PC-9 (cell line): ENCODE measurements around the gene RAD51D. TPM values are rescaled to one million over a fixed set of nuclear protein-coding genes. Genes with fewer than 3 reads are reported as not detected.

Experiments used
- BruUV-seq: library from RNA; stranded (reverse); fragments of 400-500 nt; replicated peaks from 2 replicates; lab custom pipeline; 2021; lab: Mats Ljungman, UMichigan
- CTCF ChIA-PET: fragments of 300-600 bp; sonication (Branson Sonifier 250); formaldehyde crosslinking; loops from one replicate; lab custom pipeline; 2022; ENCODE audit warnings: antibody characterized with exemption; lab: Charles Lee
- POLR2A ChIA-PET: fragments of 300-600 bp; sonication (Branson Sonifier 250); formaldehyde crosslinking; loops from one replicate; lab custom pipeline; 2022; ENCODE audit warnings: antibody characterized with exemption; ENCODE audit not compliant: unreplicated experiment; lab: Charles Lee
- DNase-seq, 2 experiments: peaks; one replicate each; pipeline versions ENCODE4 v3.0.0 to v3.0.0-alpha.2; 2015 to 2022; ENCODE audit warnings: mixed read lengths in 1 of 2
- H2AFZ ChIP-seq: fragments of 200-600 bp; sonication (generic); 2 replicates; pipeline ENCODE4 v1.8.1; 2017; ENCODE audit warnings: antibody characterized with exemption
- H3F3A ChIP-seq: fragments of 200-600 bp; sonication (generic); 2 replicates; pipeline ENCODE4 v1.8.1; 2017; ENCODE audit warnings: antibody characterized with exemption, mild to moderate bottlenecking, low read depth; ENCODE audit not compliant: insufficient read depth
- H3K27ac ChIP-seq: fragments of 200-600 bp; sonication (generic); 2 replicates; pipeline ENCODE4 v1.6.1; 2016; ENCODE audit warnings: mixed run types
- H3K27me3 ChIP-seq: fragments of 200-600 bp; sonication (generic); 2 replicates; pipeline ENCODE4 v1.6.1; 2016; ENCODE audit warnings: low read depth, mixed run types; ENCODE audit not compliant: insufficient read depth
- H3K36me3 ChIP-seq: fragments of 200-600 bp; sonication (generic); 2 replicates; pipeline ENCODE4 v1.6.1; 2016; ENCODE audit warnings: low read depth, mixed run types
- H3K4me1 ChIP-seq: fragments of 200-600 bp; sonication (generic); replicated peaks from 2 replicates; pipeline ENCODE4 v1.6.1; 2016; ENCODE audit warnings: mixed run types; ENCODE audit not compliant: insufficient read depth
- H3K4me2 ChIP-seq: fragments of 200-600 bp; sonication (generic); 2 replicates; pipeline ENCODE4 v1.6.1; 2017; ENCODE audit warnings: mixed run types
- H3K4me3 ChIP-seq: fragments of 200-600 bp; sonication (generic); 2 replicates; pipeline ENCODE4 v1.6.1; 2016; ENCODE audit warnings: mixed run types
- H3K79me2 ChIP-seq: fragments of 200-600 bp; sonication (generic); 2 replicates; pipeline ENCODE4 v1.6.1; 2017; ENCODE audit warnings: low read depth, mixed run types
- H3K9me2 ChIP-seq: fragments of 200-600 bp; sonication (generic); 2 replicates; pipeline ENCODE4 v1.8.1; 2017; ENCODE audit warnings: mild to moderate bottlenecking; ENCODE audit not compliant: insufficient read depth
- H3K9me3 ChIP-seq: fragments of 200-600 bp; sonication (generic); 2 replicates; pipeline ENCODE4 v1.8.1; 2016; ENCODE audit warnings: low read depth; ENCODE audit not compliant: insufficient read depth
- H4K20me1 ChIP-seq: fragments of 200-600 bp; sonication (generic); 2 replicates; pipeline ENCODE4 v1.8.1; 2017; ENCODE audit not compliant: insufficient read depth
- CTCF ChIP-seq: fragments of 200-600 bp; sonication (generic); conservative IDR thresholded peaks from 2 replicates; pipeline ENCODE4 v1.6.1; 2017; ENCODE audit warnings: mixed run types, antibody characterized with exemption, mild to moderate bottlenecking, moderate library complexity
- EZH2 ChIP-seq: fragments of 200-600 bp; sonication (generic); IDR thresholded peaks from 2 replicates; pipeline ENCODE4 v1.8.0; 2017; ENCODE audit warnings: antibody characterized with exemption, low read depth
- intact Hi-C: fragments of 100-400 bp; cut with micrococcal nuclease; formaldehyde crosslinking; loops from one replicate; pipeline ENCODE4 v1.10.0; 2022; ENCODE audit not compliant: unreplicated experiment
- total RNA-seq: library from RNA; stranded (reverse); gene quantifications from 2 replicates; pipeline ENCODE4 v1.2.3, GENCODE V29; 2021

The RAD51D gene
- total RNA-seq, 1 experiment from 2014 or later = 7.8 TPM

- peaks cover 13% of the 10 kb centered on the region for H3K79me2 ChIP-seq
- H2AFZ ChIP-seq = no peak overlapping the region
- H3K9me2 ChIP-seq = no peaks in the 10 kb centered on the region
- POLR2A ChIA-PET = interaction anchor here (0.7 kb wide), 1 partner anchor 23 kb away, joined by 4 read pairs; no protein-coding TSS in a partner anchor
- peaks cover 37% of the 10 kb centered on the region for H3F3A ChIP-seq
- H3K27ac ChIP-seq = peak overlapping the region; percentile 99
- no peaks in the 10 kb centered on the region for H4K20me1 ChIP-seq
- H3K9me3 ChIP-seq = no peaks in the 10 kb centered on the region; the same call in 1 of the 2 replicates
- CTCF ChIA-PET = no interaction called here
- BruUV-seq = no TSS peak
- H3K4me2 ChIP-seq = peak overlapping the region; percentile 71
- H3K36me3 ChIP-seq = no peaks in the 10 kb centered on the region
- intact Hi-C loops = no loop called here
- no peak for DNase-seq
- no peak overlapping the region for H3K4me3 ChIP-seq
- H3K4me1 ChIP-seq = peaks cover 50% of the 10 kb centered on the region
- no peaks in the 10 kb centered on the region for H3K27me3 ChIP-seq
- no peak for TF ChIP-seq CTCF
- no peak for TF ChIP-seq EZH2
These were observed 57.4 kb downstream of the RAD51D start for GRCh38 chr17:35062308-35062707.

GRCh38 chr17:35057332-35057915 lies 62.2 kb downstream of the RAD51D start:
- TF ChIP-seq CTCF (no peak), EZH2 (no peak)
- POLR2A ChIA-PET = no interaction called here
- Histone ChIP-seq H3K9me2 (no peaks in the 10 kb centered on the region), H3K4me3 (no peak overlapping the region), H3K36me3 (no peaks in the 10 kb centered on the region), H3K27ac (peak overlapping the region; percentile 59), H2AFZ (no peak overlapping the region), H3K79me2 (peaks cover 7% of the 10 kb centered on the region), H3K4me1 (peaks cover 27% of the 10 kb centered on the region), H3K4me2 (peak overlapping the region; percentile 64), H3K27me3 (no peaks in the 10 kb centered on the region), H3F3A (peaks cover 14% of the 10 kb centered on the region), H4K20me1 (no peaks in the 10 kb centered on the region), H3K9me3 (no peaks in the 10 kb centered on the region)
- intact Hi-C loops = no loop called here
- BruUV-seq = no TSS peak
- DNase-seq = peak in 1 of 2 experiments; percentile 63
- CTCF ChIA-PET = no interaction called here

DNA sequence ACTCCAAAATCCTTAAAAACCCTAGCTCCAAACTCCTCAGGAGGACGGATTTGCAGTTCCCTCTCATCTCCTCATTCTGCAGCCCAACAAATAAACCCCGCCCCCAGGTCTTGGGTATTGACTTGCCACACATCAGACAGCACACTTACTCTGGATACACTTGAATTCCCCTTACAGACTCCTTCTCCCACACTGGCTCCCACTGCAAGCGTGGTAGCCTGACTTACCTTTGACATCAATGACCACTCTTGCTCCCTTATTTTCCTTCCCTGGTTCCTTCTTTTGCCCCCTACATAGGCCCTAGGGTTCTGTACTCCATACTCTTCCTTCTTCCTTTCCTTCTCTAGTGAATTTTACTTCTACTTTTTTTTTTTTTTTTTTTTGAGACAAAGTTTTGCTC lies 63.6 kb downstream of the RAD51D start:
- no TSS peak for BruUV-seq
- Histone ChIP-seq H3K36me3 (no peaks in the 10 kb centered on the region), H3K4me3 (no peak overlapping the region), H3K27ac (no peak overlapping the region), H3K4me2 (no peak overlapping the region), H3K27me3 (no peaks in the 10 kb centered on the region), H3F3A (peaks cover 11% of the 10 kb centered on the region; the same call in 1 of the 2 replicates), H3K4me1 (peaks cover 22% of the 10 kb centered on the region), H3K9me2 (no peaks in the 10 kb centered on the region), H2AFZ (no peak overlapping the region), H3K9me3 (no peaks in the 10 kb centered on the region), H3K79me2 (no peaks in the 10 kb centered on the region), H4K20me1 (no peaks in the 10 kb centered on the region)
- DNase-seq = no peak
- POLR2A ChIA-PET = no interaction called here
- CTCF ChIA-PET = no interaction called here
- TF ChIP-seq EZH2 = no peak
- TF ChIP-seq CTCF = no peak
- intact Hi-C loops = no loop called here
